Tibial artery (tissue), 4 donors: ENCODE data around the gene TRPC4AP.

Experiments used
- DNase-seq, 2 donors: peaks; one replicate each; pipeline ENCODE4 v3.0.0-alpha.2; 2019
- H3K27ac ChIP-seq, 2 donors: fragments of 200-600 bp; sonication (generic) in 1 of 2; 1 replicate in 1 of 2; 2 replicates in 1 of 2; pipeline ENCODE4 v1.5.1; 2018 to 2019; ENCODE audit warnings: mild to moderate bottlenecking in 1 of 2
- H3K27me3 ChIP-seq, 2 donors: fragments of 200-600 bp; sonication (generic) in 1 of 2; one replicate each; pipeline versions ENCODE4 v1.5.1 to v1.6.0; 2016 to 2019
- H3K36me3 ChIP-seq, 3 donors: fragments of 200-600 bp; sonication (generic) in 2 of 3; one replicate each; pipeline ENCODE4 v1.5.1; 2016 to 2019; ENCODE audit warnings: mild to moderate bottlenecking in 2 of 3
- H3K4me1 ChIP-seq, 4 donors: fragments of 200-600 bp; sonication (generic) in 2 of 4; 1 replicate in 3 of 4; 2 replicates in 1 of 4; pipeline ENCODE4 v1.5.1; 2016 to 2019
- H3K4me3 ChIP-seq, 2 donors: fragments of 200-600 bp; sonication (generic) in 1 of 2; 1 replicate in 1 of 2; 2 replicates in 1 of 2; pipeline ENCODE4 v1.5.1; 2018 to 2019; ENCODE audit warnings: mild to moderate bottlenecking in 2 of 2
- H3K9me3 ChIP-seq, 3 donors: fragments of 200-600 bp; sonication (generic) in 1 of 3; one replicate each; pipeline ENCODE4 v1.5.1; 2016 to 2019
- CTCF ChIP-seq, 2 experiments: fragments of 200-600 bp in 1 of 2; fragments of 450-650 bp in 1 of 2; IDR thresholded peaks; one replicate each; pipeline ENCODE4 v1.5.1; 2017 to 2019; ENCODE audit warnings: antibody characterized with exemption in 2 of 2, mild to moderate bottlenecking in 1 of 2, moderate library complexity in 1 of 2
- intact Hi-C: fragments of 100-400 bp; cut with DNase I; formaldehyde crosslinking; loops from one replicate; pipeline ENCODE4 v1.15.0; 2023; ENCODE audit warnings: low total_unique reads

Gene TRPC4AP

GRCh38 chr20:34995696-34996095, 96.9 kb downstream of the TRPC4AP start:
- no peak for DNase-seq
- H3K36me3 ChIP-seq, result peaks cover 42 to 79% (median 73%) of the 10 kb centered on the region in 3 donors
- intact Hi-C loops, result no loop called here
- TF ChIP-seq CTCF (IDR thresholded peaks at IDR 0.05), result no peak
- H3K4me1 ChIP-seq, result no peaks in the 10 kb centered on the region
- H3K9me3 ChIP-seq, result no peaks in the 10 kb centered on the region
- H3K4me3 ChIP-seq, result no peak overlapping the region
- no peak overlapping the region for H3K27ac ChIP-seq
- H3K27me3 ChIP-seq, result no peaks in the 10 kb centered on the region

- Histone ChIP-seq H3K36me3 (peaks cover 38 to 74% (median 68%) of the 10 kb centered on the region in 3 donors), H3K9me3 (no peaks in the 10 kb centered on the region), H3K4me3 (no peak overlapping the region), H3K27me3 (no peaks in the 10 kb centered on the region), H3K4me1 (no peaks in the 10 kb centered on the region), H3K27ac (no peak overlapping the region)
- DNase-seq, result no peak
- no peak for TF ChIP-seq CTCF (IDR thresholded peaks at IDR 0.05)
- intact Hi-C loops, result no loop called here
Observed at GRCh38 chr20:34995192-34995591, 97.4 kb downstream of the TRPC4AP start.

DNA sequence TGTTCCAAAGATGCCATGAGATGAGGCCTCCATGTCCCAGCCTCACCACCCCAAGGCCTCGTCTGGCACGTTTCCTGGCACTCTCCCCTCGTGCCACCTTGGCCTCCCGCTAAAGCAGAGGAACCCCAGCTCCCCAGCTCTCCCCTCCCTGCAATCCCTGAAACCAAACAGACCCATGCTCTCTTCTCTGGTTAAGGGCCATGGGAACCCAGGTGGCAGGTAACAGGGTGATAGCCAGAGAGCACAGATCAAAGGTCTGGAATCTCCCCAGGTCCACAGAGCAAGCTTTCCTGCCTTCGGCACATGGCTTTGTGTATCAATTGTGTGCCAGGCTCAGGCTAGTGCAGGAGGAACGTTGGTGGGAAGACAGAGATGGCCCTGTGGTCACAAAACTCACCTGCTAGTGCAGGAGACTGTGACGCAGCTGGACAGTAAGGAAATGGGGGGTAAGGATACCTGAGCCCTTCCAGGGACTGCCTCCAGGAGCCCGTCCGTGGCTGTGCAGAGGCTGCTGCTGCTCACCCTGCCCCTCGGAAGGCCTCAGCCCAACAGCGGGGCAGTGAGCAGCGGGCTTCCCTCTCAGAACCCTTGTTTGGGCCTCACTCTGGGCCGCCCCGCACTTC, 98.0 kb downstream of the TRPC4AP start:
- no peak for DNase-seq
- no peaks in the 10 kb centered on the region for H3K27me3 ChIP-seq
- H3K4me1 ChIP-seq, result no peaks in the 10 kb centered on the region
- no peaks in the 10 kb centered on the region for H3K9me3 ChIP-seq
- TF ChIP-seq CTCF (IDR thresholded peaks at IDR 0.05), result no peak
- H3K27ac ChIP-seq, result no peak overlapping the region
- intact Hi-C loops, result no loop called here
- H3K4me3 ChIP-seq, result no peak overlapping the region
- H3K36me3 ChIP-seq, result peaks cover 37 to 69% (median 62%) of the 10 kb centered on the region in 3 donors

GRCh38 chr20:34993941-34994508, 98.6 kb downstream of the TRPC4AP start:
- intact Hi-C loops, result no loop called here
- H3K4me3 ChIP-seq, result no peak overlapping the region
- TF ChIP-seq CTCF (IDR thresholded peaks at IDR 0.05), result no peak
- H3K27me3 ChIP-seq, result no peaks in the 10 kb centered on the region
- peaks cover 37 to 63% (median 56%) of the 10 kb centered on the region in 3 donors for H3K36me3 ChIP-seq
- no peak overlapping the region for H3K27ac ChIP-seq
- no peak for DNase-seq
- no peaks in the 10 kb centered on the region for H3K9me3 ChIP-seq
- no peaks in the 10 kb centered on the region for H3K4me1 ChIP-seq

- Histone ChIP-seq H3K36me3 (peaks cover 26 to 51% (median 45%) of the 10 kb centered on the region in 3 donors), H3K9me3 (no peaks in the 10 kb centered on the region), H3K27ac (no peak overlapping the region), H3K4me1 (peaks cover 0 to 4% (median 0%) of the 10 kb centered on the region in 4 donors), H3K27me3 (no peaks in the 10 kb centered on the region), H3K4me3 (no peak overlapping the region)
- no peak for DNase-seq
- no peak for TF ChIP-seq CTCF (IDR thresholded peaks at IDR 0.05)
- intact Hi-C loops, result no loop called here
Observed at GRCh38 chr20:34992751-34993417, 99.7 kb downstream of the TRPC4AP start.
